Fibroblast of gingiva (primary cell): ENCODE data around the gene SPRR2G.
"Not testable (repeated sequence)": the region's sequence is repeated elsewhere in the genome, so short reads cannot be mapped to it uniquely, and the experiment has no call there.

ENCODE experiments used
- DNase-seq: peaks from one replicate; pipeline ENCODE4 v3.0.0-alpha.2; 2011; ENCODE audit warnings: low read depth

Gene SPRR2G

DNA sequence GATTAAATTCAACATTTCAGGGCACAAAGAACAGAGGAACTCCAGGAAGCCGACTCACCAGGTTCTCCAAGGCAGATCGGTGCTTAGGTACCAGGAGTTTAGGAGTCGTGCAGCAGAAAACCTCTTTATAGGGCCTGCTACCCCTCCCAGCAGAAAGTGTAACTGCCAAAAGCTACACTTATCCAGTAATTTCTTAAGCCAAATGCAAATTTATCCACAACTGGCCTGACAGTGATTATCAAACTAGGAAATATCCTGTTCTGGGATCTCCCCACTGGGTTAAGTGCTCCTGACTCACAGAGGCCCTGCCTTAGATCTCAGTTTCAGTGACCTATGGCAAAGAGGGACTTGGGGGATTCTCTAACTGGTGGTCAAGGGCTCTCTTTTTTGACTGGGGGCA lies 37.3 kb downstream of the SPRR2G start, which contains the start of gene SPRR2F:
Gene SPRR2F (minus strand): TSS at position 101 of the 400 bp plus-strand sequence. CDS start 783 bp downstream, outside the sequence.
- no peak for DNase-seq

DNA sequence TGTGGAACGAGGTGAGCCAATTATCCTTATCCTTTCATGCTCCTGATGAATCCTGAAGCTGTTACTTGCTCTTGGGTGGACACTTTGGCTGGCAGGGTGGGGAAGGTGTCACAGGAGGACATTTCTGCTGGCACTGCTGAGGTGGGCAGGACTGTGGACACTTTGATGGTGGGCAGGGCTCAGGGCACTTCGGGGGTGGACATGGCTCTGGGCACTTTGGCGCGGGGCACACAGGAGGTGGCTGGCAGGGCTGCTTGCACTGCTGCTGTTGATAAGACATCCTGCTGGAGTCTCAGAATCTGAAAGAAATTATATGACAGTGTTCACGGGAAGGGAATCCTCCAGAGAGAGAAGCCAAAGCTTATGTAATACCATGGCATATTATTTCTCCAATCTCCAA lies 38.2 kb downstream of the SPRR2G start:
- not testable (repeated sequence) for DNase-seq

DNA sequence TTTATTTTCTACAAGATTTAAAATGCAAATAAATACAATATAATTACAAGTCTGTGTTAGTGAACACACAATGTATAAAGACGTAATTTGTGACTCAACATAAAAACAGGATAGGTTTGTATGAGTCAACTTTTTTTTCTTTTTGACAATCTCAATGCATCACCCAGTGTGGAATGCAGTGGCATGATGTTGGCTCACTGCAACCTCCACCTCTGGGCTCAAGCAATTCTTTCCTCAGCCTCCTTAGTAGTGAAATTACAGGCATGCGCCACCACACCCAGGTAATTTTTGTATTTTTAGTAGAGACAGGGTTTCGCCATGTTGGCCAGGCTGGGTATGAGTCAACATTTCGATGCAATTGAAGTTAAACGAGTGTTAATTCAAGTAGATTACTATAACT lies 50.4 kb downstream of the SPRR2G start:
- no peak for DNase-seq
